Measurements from ENCODE around the gene GNB4.

- no peak for TF ChIP-seq CBFB (IDR thresholded peaks at IDR 0.05; ENCODE audit: low read depth)
- TF ChIP-seq CTCF (IDR thresholded peaks at IDR 0.05 in 2 of 3, conservative IDR thresholded peaks at IDR 0.05 in 1 of 3; ENCODE audit: control insufficient read depth in 2 of 3, extremely low read depth in 1 of 3, insufficient read depth in 1 of 3, low read depth in 3 of 3, low read length in 3 of 3), result no peak
- TF ChIP-seq RAD21 (IDR thresholded peaks at IDR 0.05; ENCODE audit: insufficient read depth, low read depth, low read length), result no peak
- TF ChIP-seq POLR2AphosphoS5 (IDR thresholded peaks at IDR 0.05; ENCODE audit: low read length), result no peak
- no peak for TF ChIP-seq NFXL1 (IDR thresholded peaks at IDR 0.05; ENCODE audit: borderline replicate concordance)
- no peak for TF ChIP-seq MXI1 (IDR thresholded peaks at IDR 0.05; ENCODE audit: low read depth, low read length)
These were observed 989 bp downstream of the GNB4 start for GRCh38 chr3:179450261-179450701.

All from GM12878 (cell line).